Glomerular endothelial cell (primary cell): ENCODE measurements around the gene CA5A. TPM values are rescaled to one million over a fixed set of nuclear protein-coding genes. Genes with fewer than 3 reads are reported as not detected.

ENCODE experiments used
- DNase-seq: peaks from one replicate; pipeline ENCODE4 v3.0.0-alpha.2; 2011; ENCODE audit warnings: low read depth, low spot score; ENCODE audit errors: extremely low read depth
- total RNA-seq: library from RNA; depleted of rRNA; stranded (reverse); fragments of >200 nt; gene quantifications from 2 replicates; pipeline ENCODE4 v1.2.3, GENCODE V29; 2015

Gene CA5A
- total RNA-seq, 1 donor from 2014 or later = not detected

DNA sequence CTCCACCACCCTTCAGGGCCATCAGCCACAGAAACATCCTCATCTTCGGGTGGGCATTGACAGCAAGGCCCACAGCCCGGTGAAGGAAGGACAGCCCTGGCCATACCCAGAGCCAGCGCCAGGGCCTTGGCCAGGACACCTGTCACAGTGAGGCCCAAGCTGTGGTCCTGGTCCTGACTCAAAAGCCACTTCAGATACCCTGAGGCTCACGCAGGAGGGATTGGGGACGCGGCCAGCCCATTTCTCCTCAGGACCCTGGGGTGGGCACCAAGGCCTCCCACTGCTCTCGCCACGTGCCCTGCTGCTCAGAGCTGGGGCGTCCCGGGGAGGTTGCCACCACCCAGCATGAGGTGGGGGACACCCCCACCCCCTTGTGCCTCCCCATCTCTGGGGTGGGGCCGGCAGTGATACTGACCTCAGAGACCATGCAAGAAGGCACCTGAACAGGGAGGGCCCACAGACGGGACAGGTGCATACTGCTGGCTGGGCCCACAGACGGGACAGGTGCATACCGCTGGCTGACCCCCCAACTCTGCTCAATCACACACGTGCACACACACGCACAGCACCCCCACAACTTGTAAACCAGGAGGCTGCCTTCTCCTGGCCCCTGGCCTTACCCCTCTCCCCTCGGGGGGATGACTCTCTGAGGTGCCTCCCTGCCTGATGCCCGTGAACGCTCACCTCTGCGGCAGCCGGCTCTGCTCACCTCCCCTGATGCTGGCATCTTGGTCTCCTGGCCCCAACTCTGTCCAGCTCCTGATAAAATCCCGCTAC is 81.2 kb downstream of the CA5A start:
- DNase-seq = no peak

DNA sequence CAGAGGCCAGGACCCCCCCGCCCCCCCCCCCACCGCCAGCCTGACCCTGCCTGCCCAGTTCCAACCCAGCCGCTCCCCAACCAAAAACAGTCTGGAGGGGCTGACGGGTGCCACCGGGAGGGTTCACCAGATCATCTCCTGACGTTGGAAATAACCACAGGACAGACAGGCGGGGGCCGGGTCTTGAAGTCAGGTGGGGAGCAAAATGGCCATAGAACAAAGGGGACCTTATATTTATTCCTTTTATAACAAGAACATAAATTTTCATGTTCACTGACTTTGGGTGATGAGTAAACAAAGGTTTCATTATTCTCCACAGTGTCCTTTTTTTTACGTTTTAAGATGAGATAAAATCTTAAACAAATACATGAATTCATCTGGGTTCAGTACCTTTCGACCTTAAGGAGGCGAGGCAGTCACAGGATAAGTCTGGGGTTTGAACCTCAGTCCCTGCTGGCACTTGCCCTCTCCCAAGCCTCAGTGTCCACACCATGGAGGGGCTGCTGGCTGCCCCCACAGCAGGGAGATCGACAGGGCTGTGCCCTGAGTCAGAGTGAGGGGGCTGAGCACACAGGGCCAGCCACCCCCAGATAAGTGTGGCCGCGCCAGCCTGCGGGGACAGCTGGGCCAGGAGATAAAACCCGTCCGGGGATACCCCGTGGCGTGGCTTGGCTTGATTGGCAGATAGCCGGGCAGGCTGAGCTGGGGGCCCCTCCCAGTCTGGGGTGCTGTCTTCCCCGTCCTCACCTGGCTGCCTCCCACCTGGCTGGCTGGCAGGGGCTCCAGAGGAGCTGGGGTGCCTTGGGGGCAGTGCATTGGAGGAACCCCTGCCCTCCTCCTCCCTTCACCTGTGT is 82.0 kb downstream of the CA5A start:
- no peak for DNase-seq

DNA sequence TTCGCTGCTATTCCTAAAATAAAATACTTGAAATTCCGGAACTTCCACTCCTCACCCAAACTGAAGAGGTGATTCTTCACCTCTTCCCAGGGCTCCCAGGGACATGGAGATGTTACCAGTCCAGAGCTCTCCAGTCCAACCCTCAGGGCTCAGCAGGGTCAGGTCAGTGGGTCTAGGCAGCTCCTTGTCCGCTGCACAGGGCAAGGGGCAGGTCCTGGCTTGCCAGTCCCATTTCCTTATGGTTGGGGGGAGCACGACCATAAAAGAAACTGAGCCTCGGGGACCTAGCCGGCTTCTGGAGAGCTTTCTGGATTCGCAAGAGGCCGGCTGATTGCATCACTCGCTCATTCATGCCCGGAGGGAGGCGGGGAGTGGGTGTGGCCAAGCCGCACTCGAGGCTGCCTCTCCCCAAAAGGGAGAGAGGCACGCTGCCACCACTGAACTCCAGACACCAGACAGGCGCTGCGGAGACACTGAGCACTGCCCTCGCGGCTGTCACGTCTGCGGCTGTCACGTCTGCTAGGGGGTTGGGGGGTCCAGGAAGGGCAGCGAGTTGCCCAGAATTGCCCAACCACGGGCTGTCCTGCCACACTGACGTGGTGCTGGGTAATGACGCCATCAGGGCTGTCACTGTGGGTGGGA is 82.8 kb downstream of the CA5A start:
- DNase-seq = no peak

DNA sequence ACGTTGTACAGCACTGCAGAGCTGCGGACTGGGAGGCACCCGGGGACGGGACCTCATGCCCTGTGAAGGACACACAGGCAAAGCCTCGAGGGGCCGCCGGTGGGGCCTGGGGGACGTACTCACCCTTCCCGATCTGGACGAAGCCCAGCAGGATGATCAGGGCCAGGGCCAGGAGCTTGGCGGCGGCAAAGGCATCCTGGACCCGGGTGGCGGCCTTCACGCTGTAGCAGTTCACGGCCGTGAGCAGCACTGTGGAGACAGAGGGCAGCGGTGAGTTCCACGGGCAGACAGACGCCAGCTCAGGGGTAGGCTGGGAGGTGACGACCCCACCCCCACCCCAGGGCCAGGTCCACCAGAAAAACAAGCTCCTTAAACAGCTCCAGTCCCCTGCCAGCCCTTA is 84.7 kb downstream of the CA5A start:
- DNase-seq = no peak

DNA sequence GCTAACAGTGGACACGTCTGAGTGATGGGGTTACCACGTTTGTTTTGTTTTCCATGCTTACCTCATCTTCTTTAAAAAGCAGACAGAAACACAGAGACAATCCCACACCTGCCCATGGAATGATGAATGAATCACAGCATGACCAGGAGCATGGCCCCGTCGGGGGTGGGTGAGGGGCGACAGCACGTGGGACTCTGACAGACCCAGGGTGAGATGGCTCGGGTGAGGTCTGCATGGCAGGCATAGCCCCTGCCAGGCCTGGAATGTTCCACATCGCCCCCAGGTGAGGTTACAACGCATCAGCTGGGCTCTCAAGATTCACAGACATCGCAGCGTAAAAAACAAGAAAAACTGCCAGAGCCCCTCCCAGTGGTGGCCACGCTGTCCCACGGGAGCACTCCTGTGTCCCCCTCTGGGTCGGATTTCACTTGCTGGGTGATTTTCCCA is 85.2 kb downstream of the CA5A start:
- DNase-seq = no peak

DNA sequence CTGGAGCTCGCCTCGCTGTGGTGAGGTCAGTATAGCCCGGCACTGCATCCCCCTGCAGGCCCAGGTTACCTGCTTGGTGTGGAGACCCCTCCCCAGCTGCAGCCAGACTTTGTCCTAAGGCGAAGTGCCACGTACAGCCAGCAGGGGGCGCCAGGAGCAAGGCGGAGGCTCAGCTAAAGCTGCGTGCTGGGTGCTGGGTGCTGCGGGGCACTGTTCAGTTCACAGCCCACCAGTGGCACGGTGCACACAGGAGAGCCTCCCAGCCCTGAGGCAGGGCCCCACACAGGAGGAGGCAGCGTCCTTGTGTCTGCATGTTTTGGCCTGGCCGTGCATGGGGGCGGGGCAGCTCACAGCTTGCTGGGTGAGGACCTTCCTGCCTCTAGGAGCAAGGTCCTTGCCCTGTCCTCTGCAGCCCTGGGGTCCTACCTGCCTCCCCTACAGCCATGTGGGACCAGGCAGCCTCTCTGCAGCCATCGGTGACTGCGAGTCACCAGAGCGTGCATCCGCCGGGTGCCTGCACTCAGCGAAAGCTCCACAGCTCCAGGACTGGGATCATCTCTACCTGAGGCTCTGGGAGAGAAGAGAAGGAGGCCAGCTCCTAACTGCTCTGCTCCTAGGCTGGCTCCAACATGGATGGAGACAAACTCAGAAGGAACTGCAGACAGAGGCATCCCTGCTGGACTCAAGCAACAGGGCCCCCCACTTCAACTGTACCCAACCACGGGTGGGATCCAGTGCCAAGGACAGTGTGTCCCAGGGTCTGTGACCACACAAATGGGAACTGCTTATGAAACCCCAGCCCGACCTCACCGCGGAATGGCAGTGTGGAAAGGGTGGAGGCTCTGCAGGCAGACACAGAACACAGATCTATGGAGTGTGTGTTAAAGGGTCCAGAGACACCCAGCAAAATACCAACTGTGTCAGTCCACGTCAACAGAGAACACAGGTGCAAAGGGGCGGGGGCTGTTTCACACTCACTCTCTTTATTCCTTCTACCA is 86.0 kb downstream of the CA5A start:
- DNase-seq = no peak

DNA sequence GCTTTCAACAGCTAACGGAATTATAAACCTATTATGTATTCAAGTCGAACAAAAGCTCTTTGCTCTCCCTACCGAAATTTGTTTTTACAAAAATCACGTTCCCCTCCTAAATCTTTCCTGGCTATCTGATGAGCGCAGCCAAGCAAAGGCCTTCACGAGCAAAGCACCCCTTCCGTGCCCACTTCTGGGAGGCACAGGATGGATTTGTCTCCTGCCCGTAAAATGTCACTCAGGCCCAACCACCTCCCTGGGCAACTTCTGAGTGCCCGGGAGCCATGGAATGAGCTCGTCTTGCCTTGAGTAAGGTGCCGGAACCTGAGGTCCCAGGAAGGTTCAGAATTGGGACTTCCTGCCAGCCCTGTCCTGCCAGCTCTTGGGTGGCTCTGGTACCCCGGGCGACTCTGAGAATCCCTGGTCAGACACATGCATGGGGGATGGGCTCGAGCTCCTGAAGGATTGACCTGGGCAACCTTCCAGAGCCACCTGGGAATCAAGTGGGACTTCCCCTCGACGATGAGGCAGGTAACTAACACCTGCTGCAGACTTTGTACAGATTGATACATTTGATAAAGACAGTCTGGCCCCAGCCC is 86.8 kb downstream of the CA5A start:
- no peak for DNase-seq

DNA sequence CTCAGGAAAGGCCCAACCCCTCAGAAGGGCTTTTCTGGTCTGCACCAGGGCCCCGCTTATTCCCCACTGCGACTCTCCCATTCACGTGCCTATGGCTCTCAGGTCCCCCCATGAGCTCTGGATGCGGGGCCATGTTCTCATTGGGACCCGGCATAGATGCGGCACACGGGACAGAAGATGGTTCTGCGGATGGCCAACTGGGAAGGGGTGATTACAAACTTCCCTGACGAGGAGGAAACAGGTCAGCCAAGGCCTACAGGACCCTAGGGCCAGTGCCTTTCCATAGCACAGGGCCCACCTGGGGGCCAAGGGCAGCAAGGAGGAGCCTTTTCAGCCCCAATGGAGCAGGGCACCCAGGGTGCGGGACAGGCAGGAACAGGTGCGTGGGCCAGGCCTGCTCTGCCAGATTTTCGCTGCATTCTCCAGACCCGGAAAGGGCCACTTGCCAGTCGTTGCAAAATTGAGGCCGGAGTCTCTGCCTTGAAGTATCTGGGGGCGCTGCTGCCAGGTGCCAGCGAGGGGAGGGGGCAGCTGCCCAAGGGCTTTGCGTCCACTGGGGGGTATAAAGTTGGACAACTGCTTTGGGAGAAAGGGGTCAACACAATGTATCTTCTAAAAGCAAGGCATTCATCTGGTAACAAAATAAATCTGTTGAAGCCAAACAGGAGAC is 87.5 kb downstream of the CA5A start:
- no peak for DNase-seq

DNA sequence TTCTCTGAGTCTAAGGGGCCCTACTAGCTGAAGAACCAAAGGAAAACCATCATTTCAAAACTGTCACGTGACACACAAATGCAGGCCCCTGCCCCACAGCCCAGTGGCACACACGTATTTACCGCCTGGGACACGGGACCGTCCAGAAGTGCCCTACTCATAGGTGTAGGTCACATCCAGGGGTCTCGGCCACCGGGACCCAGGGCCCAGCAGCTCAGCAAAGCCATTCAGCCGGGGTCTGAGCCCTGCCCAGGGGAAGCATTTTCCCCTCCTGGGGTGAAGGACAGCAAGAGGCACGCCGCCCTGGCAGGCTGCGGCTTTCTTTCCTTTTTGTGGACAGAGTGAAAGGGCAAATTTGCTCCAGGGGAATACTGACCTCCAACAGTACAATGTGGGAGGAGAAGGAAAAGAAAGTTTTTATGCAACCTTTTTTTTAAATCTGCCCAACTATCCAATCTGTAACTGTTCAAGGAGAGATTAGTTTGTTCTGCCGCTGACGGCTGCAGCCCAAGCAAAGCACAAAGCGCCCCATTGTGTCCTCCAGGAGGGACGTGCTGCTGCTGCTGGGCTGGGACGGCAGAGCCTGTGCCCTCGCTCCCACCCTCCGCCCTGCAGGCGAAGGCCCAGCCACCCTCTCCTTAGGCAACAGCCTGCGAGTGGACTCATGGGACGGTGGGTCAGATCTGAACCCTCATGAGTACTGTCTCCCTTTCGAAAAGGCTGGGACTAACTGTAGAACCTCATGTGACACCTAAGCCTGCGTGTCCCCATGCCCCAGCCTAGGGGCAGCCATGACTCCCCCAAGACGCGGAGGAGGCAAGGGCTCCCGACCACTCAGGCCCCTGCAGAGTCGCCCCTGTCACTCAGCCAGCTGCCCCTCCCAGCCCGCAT is 88.3 kb downstream of the CA5A start:
- no peak for DNase-seq

DNA sequence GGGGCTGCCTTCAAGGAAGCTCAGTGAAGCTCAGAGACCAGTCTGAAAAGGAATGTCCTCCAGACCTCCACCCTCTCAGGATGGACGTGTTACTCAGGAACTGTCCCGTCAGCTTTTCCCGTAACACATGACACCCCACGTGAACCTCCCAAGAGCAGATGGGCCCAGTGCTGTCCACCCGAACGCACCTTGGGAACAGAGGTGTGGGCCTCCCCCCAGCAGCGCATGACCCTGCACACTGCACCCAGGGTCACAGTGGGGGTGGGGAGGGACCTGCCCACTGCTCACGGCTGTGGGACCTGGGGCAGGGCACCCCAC is 88.9 kb downstream of the CA5A start:
- DNase-seq = no peak

DNA sequence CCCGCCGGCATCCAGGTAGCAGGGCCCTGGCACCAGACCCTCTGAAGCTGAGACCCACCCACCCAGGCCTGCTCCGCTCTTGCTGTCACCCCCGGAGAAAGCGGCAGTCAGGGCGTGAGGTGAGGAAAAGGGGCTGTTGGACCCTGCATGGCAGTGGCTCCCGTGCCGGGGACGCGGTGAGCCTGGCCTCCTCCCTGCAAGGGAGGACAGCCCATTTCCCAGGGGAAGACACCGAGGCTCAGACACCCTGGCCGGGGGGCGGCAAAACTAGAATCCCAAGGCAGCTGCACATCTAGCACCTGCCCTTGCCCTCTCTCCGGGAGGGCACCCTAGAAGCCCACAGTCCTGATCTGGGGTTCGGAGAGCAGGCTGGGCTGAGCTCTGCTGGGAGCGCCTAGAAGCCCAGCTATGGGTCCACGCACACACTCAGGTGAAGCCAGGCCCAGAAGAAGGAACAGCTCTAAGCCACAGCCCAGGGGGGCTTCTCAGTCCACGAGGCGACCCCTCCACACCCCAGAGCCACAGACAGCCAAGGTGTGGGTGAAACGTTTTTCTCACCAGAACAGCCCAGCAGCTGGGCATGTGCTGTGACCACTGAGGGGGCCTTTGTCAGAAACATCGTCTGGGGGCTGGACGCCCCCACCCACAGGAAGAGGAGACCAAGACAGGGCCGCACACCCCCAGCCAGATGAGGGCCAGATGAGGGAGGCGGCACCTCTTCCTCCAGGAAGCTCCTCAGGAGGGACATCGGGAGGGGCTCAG is 89.4 kb downstream of the CA5A start:
- no peak for DNase-seq

DNA sequence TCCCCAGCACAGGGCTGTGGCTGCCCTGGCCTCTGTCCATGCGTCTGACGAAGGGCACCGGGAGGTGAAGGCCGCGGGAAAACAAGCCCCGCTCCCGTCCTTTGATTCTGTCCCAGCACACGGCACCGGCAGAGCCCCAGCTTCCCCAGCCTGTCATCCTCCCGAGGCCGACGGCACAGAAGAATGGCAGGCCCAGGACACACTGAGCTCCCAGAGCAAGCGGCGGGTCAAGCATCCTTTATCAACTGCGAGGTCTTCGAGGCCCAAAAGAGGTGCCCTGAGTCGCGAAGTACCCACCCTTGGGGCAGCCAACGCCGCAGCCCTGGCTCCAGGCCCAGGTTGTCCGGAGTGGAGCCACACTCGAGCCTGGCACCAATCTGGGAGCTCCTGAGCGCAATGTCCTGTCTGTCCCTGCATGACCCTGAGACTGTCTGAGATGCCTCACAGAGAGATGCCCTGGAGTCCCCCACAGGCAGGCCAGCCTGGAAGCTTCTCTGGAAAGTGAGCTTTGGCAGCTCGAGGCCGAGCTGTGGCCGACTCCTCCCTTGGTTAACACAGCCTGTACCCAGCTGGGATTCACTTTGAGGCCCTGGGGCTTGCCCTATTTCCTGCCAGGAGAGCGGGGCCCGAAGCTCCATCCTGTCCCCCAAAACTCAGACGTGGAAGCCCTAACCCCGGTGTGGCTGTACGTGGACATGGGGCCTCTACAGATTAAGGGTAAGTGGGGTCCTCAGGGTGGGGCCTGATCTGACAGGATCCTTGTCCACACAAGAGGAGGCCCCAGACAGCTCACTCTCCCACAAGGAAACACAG is 90.3 kb downstream of the CA5A start:
- no peak for DNase-seq

DNA sequence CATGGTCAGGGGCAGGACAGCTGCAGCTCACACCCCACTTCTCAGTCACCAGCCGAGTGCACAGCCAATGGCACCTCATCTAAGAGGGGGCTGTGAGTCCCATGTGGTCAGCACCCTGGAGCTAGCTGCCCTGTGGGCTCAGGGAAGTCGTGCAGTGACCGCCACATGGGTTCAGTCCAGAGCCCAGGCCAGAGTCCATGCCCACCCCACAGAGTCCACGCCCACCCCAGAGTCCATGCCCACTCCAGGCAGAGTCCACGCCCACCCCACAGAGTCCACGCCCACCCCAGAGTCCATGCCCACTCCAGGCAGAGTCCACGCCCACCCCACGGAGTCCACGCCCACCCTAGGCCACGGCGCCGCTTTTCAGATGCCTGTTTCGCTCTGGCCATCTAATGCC is 91.1 kb downstream of the CA5A start:
- no peak for DNase-seq

DNA sequence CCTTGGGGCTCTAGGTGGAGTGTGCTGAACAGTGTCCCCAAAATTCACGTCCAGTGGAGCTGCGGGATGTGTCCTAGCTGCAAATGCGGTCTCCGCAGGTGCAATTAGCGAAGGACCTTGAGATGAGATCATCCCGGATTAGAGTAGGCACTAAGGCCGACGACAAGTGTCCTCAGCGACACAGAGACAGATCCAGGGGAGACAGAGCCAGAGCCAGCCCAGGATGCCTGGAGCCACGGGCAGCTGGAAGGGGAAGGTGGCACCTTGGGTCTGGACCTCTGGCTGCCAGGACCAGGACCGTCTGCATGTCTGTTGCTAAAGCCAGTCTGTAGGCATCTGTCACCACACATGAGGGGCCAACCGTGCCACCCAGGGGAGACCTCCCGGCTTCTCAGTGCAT is 91.5 kb downstream of the CA5A start:
- no peak for DNase-seq

DNA sequence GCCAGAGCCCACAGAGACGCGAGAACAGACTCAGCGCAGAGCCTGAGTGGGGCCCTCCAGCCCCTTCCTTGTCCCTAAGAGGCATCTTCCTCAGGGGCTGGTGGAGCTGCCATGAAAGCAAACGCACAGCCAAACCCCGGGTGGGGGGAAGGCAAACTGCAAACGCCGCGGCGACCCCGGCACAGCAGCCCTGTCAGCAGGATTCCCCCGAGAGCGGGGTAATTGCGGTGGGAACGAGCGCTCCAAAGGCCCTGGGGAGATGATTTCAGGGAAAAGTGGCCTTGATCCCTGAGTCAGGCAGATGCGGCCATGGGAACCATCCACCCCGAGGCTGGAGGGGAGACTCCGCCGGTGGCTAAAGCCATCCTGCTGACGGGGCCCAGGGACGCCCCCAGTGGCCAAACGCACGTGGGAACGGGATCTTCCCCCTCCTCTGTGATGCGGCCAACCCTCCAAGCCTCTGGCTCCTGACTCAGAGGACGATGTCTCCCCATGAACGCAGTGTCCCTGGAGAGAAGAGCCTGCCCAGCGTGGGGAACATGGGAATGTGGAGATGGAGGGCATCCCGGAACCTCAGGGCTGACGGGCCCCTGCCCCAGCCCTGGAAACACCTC is 92.1 kb downstream of the CA5A start:
- no peak for DNase-seq

DNA sequence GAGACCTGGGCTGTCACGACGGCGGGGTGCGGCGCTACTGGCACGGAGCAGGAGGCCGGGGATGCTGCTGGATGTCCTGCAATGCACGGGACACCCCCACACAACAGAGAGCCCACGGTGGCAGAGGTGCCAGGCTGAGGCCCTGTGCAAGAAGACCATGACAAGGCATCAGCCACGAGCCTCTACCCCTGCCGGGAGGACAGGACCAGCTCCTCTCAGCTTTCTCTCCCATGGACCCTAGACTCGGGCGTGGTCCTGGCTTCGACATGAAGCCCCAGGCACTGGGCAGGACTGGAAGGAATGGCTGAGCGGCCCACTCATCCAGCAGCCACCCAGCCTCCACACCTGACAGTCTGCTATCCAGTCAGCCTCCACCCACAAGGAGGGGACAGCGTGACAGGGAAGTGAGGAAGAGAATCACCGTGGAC is 92.6 kb downstream of the CA5A start:
- DNase-seq = no peak
